ENCODE data around the gene KCTD15. TPM values are rescaled to one million over a fixed set of nuclear protein-coding genes. Genes with fewer than 3 reads are reported as not detected.

KCTD15 gene
- total and polyA plus RNA-seq, 7 donors, result 2.1 to 9.1 (median 5.7) TPM

DNA sequence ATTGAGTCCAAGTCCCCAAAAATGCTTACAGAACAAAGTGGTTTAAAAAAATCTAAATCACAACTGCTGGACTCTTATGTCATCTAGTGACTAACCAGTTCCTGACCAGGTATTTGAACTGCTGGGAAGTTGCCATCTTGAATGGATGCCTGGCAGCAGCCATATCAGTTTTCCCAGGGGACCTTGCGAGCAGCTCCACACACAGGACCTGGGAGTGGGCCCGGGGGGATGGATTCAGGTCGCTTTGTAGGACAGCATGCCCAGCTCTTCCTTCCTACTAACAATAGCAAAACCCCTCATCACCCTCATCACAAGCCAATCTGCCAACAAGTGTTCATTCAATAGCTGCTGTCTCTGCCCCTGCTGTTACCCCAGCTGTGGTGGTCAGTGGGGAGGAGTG lies 65.3 kb downstream of the KCTD15 start:
- H3K9me3 ChIP-seq, result no peaks in the 10 kb centered on the region
- DNase-seq (no peak), ATAC-seq (no peak)
- H3K27me3 ChIP-seq (ENCODE audit: insufficient read depth in 3 of 3, low read length in 2 of 3), result peaks cover 0 to 11% (median 0%) of the 10 kb centered on the region in 3 donors
- H3K4me1 ChIP-seq, result no peaks in the 10 kb centered on the region
- 83 to 84% (median 83%) methylated on average over 3 of the region's 3 CpGs for WGBS, 3 donors
- TF ChIP-seq, protein P1, sequence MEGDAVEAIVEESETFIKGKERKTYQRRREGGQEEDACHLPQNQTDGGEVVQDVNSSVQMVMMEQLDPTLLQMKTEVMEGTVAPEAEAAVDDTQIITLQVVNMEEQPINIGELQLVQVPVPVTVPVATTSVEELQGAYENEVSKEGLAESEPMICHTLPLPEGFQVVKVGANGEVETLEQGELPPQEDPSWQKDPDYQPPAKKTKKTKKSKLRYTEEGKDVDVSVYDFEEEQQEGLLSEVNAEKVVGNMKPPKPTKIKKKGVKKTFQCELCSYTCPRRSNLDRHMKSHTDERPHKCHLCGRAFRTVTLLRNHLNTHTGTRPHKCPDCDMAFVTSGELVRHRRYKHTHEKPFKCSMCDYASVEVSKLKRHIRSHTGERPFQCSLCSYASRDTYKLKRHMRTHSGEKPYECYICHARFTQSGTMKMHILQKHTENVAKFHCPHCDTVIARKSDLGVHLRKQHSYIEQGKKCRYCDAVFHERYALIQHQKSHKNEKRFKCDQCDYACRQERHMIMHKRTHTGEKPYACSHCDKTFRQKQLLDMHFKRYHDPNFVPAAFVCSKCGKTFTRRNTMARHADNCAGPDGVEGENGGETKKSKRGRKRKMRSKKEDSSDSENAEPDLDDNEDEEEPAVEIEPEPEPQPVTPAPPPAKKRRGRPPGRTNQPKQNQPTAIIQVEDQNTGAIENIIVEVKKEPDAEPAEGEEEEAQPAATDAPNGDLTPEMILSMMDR (IDR thresholded peaks at IDR 0.05), result no peak
- no peak overlapping the region for H3K27ac ChIP-seq
- H3K4me3 ChIP-seq, result no peak overlapping the region
- intact Hi-C loops (cut with DNase I), result loop anchor here in 1 of 2 donors (5.0 kb wide), 1 partner anchor 1395 kb away; no protein-coding TSS in a partner anchor
- no peaks in the 10 kb centered on the region for H3K36me3 ChIP-seq (ENCODE audit: insufficient read depth in 1 of 2, low read depth in 1 of 2)

GRCh38 chr19:33862981-33863380 lies 66.3 kb downstream of the KCTD15 start:
- Histone ChIP-seq H3K9me3 (no peaks in the 10 kb centered on the region), H3K4me3 (no peak overlapping the region), H3K27ac (no peak overlapping the region), H3K36me3 (ENCODE audit: insufficient read depth in 1 of 2, low read depth in 1 of 2) (no peaks in the 10 kb centered on the region), H3K27me3 (ENCODE audit: insufficient read depth in 3 of 3, low read length in 2 of 3) (peaks cover 0 to 18% (median 0%) of the 10 kb centered on the region in 3 donors), H3K4me1 (no peaks in the 10 kb centered on the region)
- no peak for ATAC-seq
- TF ChIP-seq, protein P1 (IDR thresholded peaks at IDR 0.05), result no peak
- DNase-seq, result no peak
- intact Hi-C loops (cut with DNase I), result loop anchor here in 1 of 2 donors (5.0 kb wide), 1 partner anchor 1396 kb away; no protein-coding TSS in a partner anchor
- 65 to 69% (median 67%) methylated on average over 4 of the region's 4 CpGs for WGBS, 3 donors

GRCh38 chr19:33863436-33863835 lies 66.8 kb downstream of the KCTD15 start:
- WGBS, 3 donors, result 81 to 97% (median 89%) methylated on average over 5 of the region's 5 CpGs
- intact Hi-C loops (cut with DNase I), result loop anchor here in 1 of 2 donors (5.0 kb wide), 1 partner anchor 1396 kb away; no protein-coding TSS in a partner anchor
- no peaks in the 10 kb centered on the region for H3K4me1 ChIP-seq
- H3K9me3 ChIP-seq, result no peaks in the 10 kb centered on the region
- ATAC-seq (no peak), DNase-seq (no peak)
- no peaks in the 10 kb centered on the region for H3K36me3 ChIP-seq (ENCODE audit: insufficient read depth in 1 of 2, low read depth in 1 of 2)
- H3K27me3 ChIP-seq (ENCODE audit: insufficient read depth in 3 of 3, low read length in 2 of 3), result peaks cover 0 to 18% (median 2%) of the 10 kb centered on the region in 3 donors
- TF ChIP-seq, protein P1 (IDR thresholded peaks at IDR 0.05), result no peak
- H3K27ac ChIP-seq, result no peak overlapping the region
- H3K4me3 ChIP-seq, result no peak overlapping the region

DNA sequence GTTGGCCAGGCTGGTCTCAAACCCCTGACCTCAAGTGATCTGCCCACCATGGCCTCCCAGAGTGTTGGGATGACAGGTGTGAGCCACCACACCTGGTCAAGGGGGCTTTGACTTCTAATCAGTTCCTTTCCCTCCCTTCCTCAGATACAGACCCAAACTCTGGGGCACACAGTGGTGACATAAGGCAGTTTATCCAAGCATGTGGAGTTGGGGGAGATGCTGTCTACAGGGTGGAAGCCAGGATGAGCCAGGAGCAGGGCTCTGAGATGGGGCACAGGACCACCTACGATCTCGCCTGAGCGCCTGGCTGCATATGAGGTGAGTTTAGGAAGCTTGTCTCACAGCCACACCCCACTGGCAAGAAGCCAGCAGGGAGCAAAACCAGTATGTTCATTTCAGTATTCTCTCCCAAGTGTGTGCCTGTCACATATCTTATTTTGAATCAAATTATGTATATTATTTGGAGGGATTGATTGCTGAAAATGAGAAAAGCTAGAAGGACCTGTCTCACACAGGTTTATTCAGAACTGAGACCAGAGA lies 67.7 kb downstream of the KCTD15 start:
- Histone ChIP-seq H3K36me3 (ENCODE audit: insufficient read depth in 1 of 2, low read depth in 1 of 2) (no peaks in the 10 kb centered on the region), H3K4me1 (no peaks in the 10 kb centered on the region), H3K27me3 (ENCODE audit: insufficient read depth in 3 of 3, low read length in 2 of 3) (peaks cover 0 to 18% (median 2%) of the 10 kb centered on the region in 3 donors), H3K9me3 (no peaks in the 10 kb centered on the region), H3K27ac (no peak overlapping the region), H3K4me3 (no peak overlapping the region)
- no peak for DNase-seq
- no peak for ATAC-seq
- WGBS, 3 donors, result 60 to 82% (median 72%) methylated on average over 3 of the region's 3 CpGs
- intact Hi-C loops (cut with DNase I), result loop anchor here in 1 of 2 donors (5.0 kb wide), 1 partner anchor 1397 kb away; no protein-coding TSS in a partner anchor
- TF ChIP-seq, protein P1 (IDR thresholded peaks at IDR 0.05), result no peak
